Right ventricle myocardium superior (tissue), 1 donor: ENCODE data around the gene AKAP8. TPM values are rescaled to one million over a fixed set of nuclear protein-coding genes. Genes with fewer than 3 reads are reported as not detected.

Source experiments
- ATAC-seq: fragments of 200-7000 bp; cut with Tn5 transposase; one replicate; pipeline ENCODE4 v1.9.1; 2020; ENCODE audit warnings: mild to moderate bottlenecking; ENCODE audit not compliant: poor library complexity
- DNase-seq: peaks from one replicate; pipeline ENCODE4 v3.0.0-alpha.2; 2020
- intact Hi-C: fragments of 100-400 bp; cut with DNase I; formaldehyde crosslinking; loops from one replicate; pipeline ENCODE4 v1.11.2; 2022
- total RNA-seq: library from RNA; stranded (reverse); fragmentation: NEBNext Ultra II Directional; extraction: Animal tissue kit (Norgen Biotek cat#: 25700); gene quantifications from one replicate; pipeline ENCODE4 v1.2.1, GENCODE V29; 2021
- donor health status: DM: no; HTN: yes; CAD: no; lungs with severe emphysema.

Gene AKAP8
- total RNA-seq, 1 donor from 2014 or later: 20.6 TPM

GRCh38 chr19:15318241-15318691 is 61.3 kb downstream of the AKAP8 start:
- ATAC-seq: peak; percentile 6
- no peak for DNase-seq
- intact Hi-C loops: no loop called here

GRCh38 chr19:15317392-15318071 is 62.1 kb downstream of the AKAP8 start:
- DNase-seq (no peak), ATAC-seq (no peak)
- intact Hi-C loops: no loop called here

GRCh38 chr19:15316498-15316897 is 63.1 kb downstream of the AKAP8 start:
- intact Hi-C loops: no loop called here
- no peak for DNase-seq
- ATAC-seq: no peak

- intact Hi-C loops: no loop called here
- DNase-seq (no peak), ATAC-seq (no peak)
These were observed 64.5 kb downstream of the AKAP8 start for GRCh38 chr19:15315101-15315500.

- no peak for DNase-seq
- ATAC-seq: no peak
- intact Hi-C loops: no loop called here
These were observed 65.8 kb downstream of the AKAP8 start for GRCh38 chr19:15313649-15314279.

GRCh38 chr19:15307169-15307568 is 72.4 kb downstream of the AKAP8 start:
- DNase-seq (no peak), ATAC-seq (no peak)
- intact Hi-C loops: no loop called here

GRCh38 chr19:15305582-15306334 is 73.8 kb downstream of the AKAP8 start:
- ATAC-seq (no peak), DNase-seq (no peak)
- intact Hi-C loops: no loop called here

- DNase-seq: peak; percentile 67
- intact Hi-C loops: no loop called here
- peak; percentile 82 for ATAC-seq
These were observed 75.4 kb downstream of the AKAP8 start for GRCh38 chr19:15304140-15304705.

Other genes with a start within 250 kb of the AKAP8 start
- 25.0 TPM for gene NOTCH3, start 178.8 kb downstream of the AKAP8 start, total RNA-seq
- gene EPHX3, start 147.3 kb downstream of the AKAP8 start, total RNA-seq: 0.27 TPM
- gene BRD4, start 47.2 kb downstream of the AKAP8 start, total RNA-seq: 55.1 TPM
- 74.5 TPM for gene AKAP8L, start 39.2 kb upstream of the AKAP8 start, total RNA-seq
- 21.9 TPM for gene WIZ, start 70.2 kb upstream of the AKAP8 start, total RNA-seq
- gene RASAL3, start 84.8 kb upstream of the AKAP8 start, total RNA-seq: 0.65 TPM
- not detected for gene PGLYRP2, start 99.7 kb upstream of the AKAP8 start, total RNA-seq
- not detected for gene CYP4F22, start 128.7 kb upstream of the AKAP8 start, total RNA-seq
- gene CYP4F8, start 235.4 kb upstream of the AKAP8 start, total RNA-seq: not detected